H1 (cell line): Measurements from ENCODE around the gene ZNF362. TPM values are rescaled to one million over a fixed set of nuclear protein-coding genes. Genes with fewer than 3 reads are reported as not detected.

Source experiments
- CTCF ChIA-PET: fragments of 300-600 bp; sonication (Branson Sonifier 250); formaldehyde crosslinking; loops from one replicate; lab custom pipeline; 2021; ENCODE audit not compliant: partially characterized antibody; lab: Charles Lee
- POLR2A ChIA-PET: fragments of 300-600 bp; sonication (Branson Sonifier 250); formaldehyde crosslinking; loops from one replicate; lab custom pipeline; 2021; ENCODE audit warnings: inconsistent platforms; ENCODE audit not compliant: partially characterized antibody; lab: Charles Lee
- DNase-seq, 2 experiments: peaks; one replicate each; pipeline versions ENCODE4 v3.0.0 to v3.0.0-alpha.2; 2010 to 2022; ENCODE audit warnings: low spot score in 2 of 2, low read depth in 1 of 2, mixed read lengths in 1 of 2
- FAIRE-seq: peaks from 2 replicates; lab custom pipeline; 2011; peaks lifted over from hg19 to GRCh38; lab: Jason Lieb, UNC
- H2AFZ ChIP-seq: 2 replicates; pipeline ENCODE4 v1.8.1; 2012; ENCODE audit warnings: low read length, inconsistent platforms
- H2AK5ac ChIP-seq: 2 replicates; pipeline ENCODE4 v1.6.1; 2013; ENCODE audit warnings: low read depth, low read length
- H2BK120ac ChIP-seq: replicated peaks from 2 replicates; pipeline ENCODE3; 2013; ENCODE audit warnings: low read depth, low read length, inconsistent platforms
- H2BK12ac ChIP-seq: 2 replicates; pipeline ENCODE4 v1.6.1; 2013; ENCODE audit warnings: low read depth, low read length
- H2BK15ac ChIP-seq: 2 replicates; pipeline ENCODE4 v1.6.1; 2013; ENCODE audit warnings: low read length
- H2BK20ac ChIP-seq: 2 replicates; pipeline ENCODE4 v1.6.1; 2013; ENCODE audit warnings: low read length
- H2BK5ac ChIP-seq: 2 replicates; pipeline ENCODE4 v1.6.1; 2013; ENCODE audit warnings: low read depth, low read length
- H3K14ac ChIP-seq: 2 replicates; pipeline ENCODE4 v1.6.1; 2013; ENCODE audit warnings: inconsistent platforms; ENCODE audit not compliant: insufficient read length
- H3K18ac ChIP-seq: 2 replicates; pipeline ENCODE4 v1.6.1; 2013; ENCODE audit warnings: low read length; ENCODE audit errors: extremely low read depth
- H3K23ac ChIP-seq: 2 replicates; pipeline ENCODE4 v1.6.1; 2013; ENCODE audit warnings: inconsistent platforms; ENCODE audit not compliant: insufficient read length
- H3K23me2 ChIP-seq: 2 replicates; pipeline ENCODE4 v1.6.1; 2013; ENCODE audit warnings: low read depth, low read length
- H3K27ac ChIP-seq: 2 replicates; pipeline ENCODE4 v1.6.1; 2011; ENCODE audit warnings: low read depth, low read length, inconsistent platforms
- H3K27me3 ChIP-seq, 4 experiments: replicated peaks in 1 of 4; 1 replicate in 1 of 4; 2 replicates in 3 of 4; pipeline versions ENCODE4 v1.6.1 to v1.8.1; 2011 to 2013; ENCODE audit warnings: low read length in 3 of 4, mild to moderate bottlenecking in 3 of 4, inconsistent platforms in 2 of 4, mixed read lengths in 2 of 4, moderate library complexity in 1 of 4; ENCODE audit not compliant: control insufficient read depth in 3 of 4, insufficient read depth in 3 of 4; ENCODE audit errors: extremely low read depth in 1 of 4
- H3K36me3 ChIP-seq, 4 experiments: 2 replicates each; pipeline versions ENCODE4 v1.6.1 to v1.8.1; 2011 to 2013; ENCODE audit warnings: mild to moderate bottlenecking in 4 of 4, low read length in 3 of 4, moderate library complexity in 2 of 4, control low read depth in 1 of 4, inconsistent platforms in 1 of 4; ENCODE audit not compliant: insufficient read depth in 4 of 4, control insufficient read depth in 2 of 4
- H3K4ac ChIP-seq: replicated peaks from 2 replicates; pipeline ENCODE3; 2013; ENCODE audit warnings: low read length, low read depth, mixed read lengths, inconsistent platforms; ENCODE audit not compliant: insufficient read length
- H3K4me1 ChIP-seq, 4 experiments: replicated peaks in 1 of 4; 1 replicate in 1 of 4; 2 replicates in 3 of 4; pipeline versions ENCODE4 v1.6.1 to v1.8.1; 2011 to 2013; ENCODE audit warnings: low read length in 3 of 4, inconsistent platforms in 2 of 4, mixed read lengths in 1 of 4; ENCODE audit not compliant: insufficient read depth in 4 of 4, control insufficient read depth in 3 of 4
- H3K4me2 ChIP-seq, 2 experiments: 2 replicates each; pipeline versions ENCODE4 v1.6.1 to v1.8.1; 2011 to 2013; ENCODE audit warnings: low read depth in 2 of 2, low read length in 2 of 2, control low read depth in 1 of 2, inconsistent platforms in 1 of 2, mild to moderate bottlenecking in 1 of 2; ENCODE audit not compliant: insufficient read depth in 1 of 2
- H3K4me3 ChIP-seq, 4 experiments: fragments of 200-600, 300-600 bp in 1 of 4; sonication (generic), shearing (Covaris generic), sonication (Bioruptor Twin) in 1 of 4; 2 replicates each; pipeline versions ENCODE4 v1.5.1 to v1.8.1; 2011 to 2016; ENCODE audit warnings: low read length in 4 of 4, low read depth in 3 of 4, control low read depth in 2 of 4, inconsistent platforms in 2 of 4, mild to moderate bottlenecking in 2 of 4, mixed read lengths in 1 of 4, moderate library complexity in 1 of 4; ENCODE audit not compliant: insufficient read depth in 2 of 4; ENCODE audit errors: extremely low read depth in 1 of 4
- H3K56ac ChIP-seq: replicated peaks from 2 replicates; pipeline ENCODE3; 2013; ENCODE audit warnings: low read depth, mild to moderate bottlenecking, mixed read lengths, low read length, inconsistent platforms; ENCODE audit not compliant: insufficient read length
- H3K79me1 ChIP-seq: 2 replicates; pipeline ENCODE4 v1.6.1; 2013; ENCODE audit warnings: low read depth, low read length, control low read depth
- H3K79me2 ChIP-seq, 2 experiments: 2 replicates each; pipeline versions ENCODE4 v1.6.1 to v1.8.1; 2012 to 2013; ENCODE audit warnings: low read length in 2 of 2, mild to moderate bottlenecking in 2 of 2, inconsistent platforms in 1 of 2; ENCODE audit not compliant: insufficient read depth in 2 of 2, control insufficient read depth in 1 of 2
- H3K9ac ChIP-seq, 4 experiments: replicated peaks in 1 of 4; 1 replicate in 1 of 4; 2 replicates in 3 of 4; pipeline versions ENCODE4 v1.6.1 to v1.8.1; 2011 to 2013; ENCODE audit warnings: low read depth in 3 of 4, low read length in 3 of 4, control low read depth in 2 of 4, mild to moderate bottlenecking in 2 of 4, moderate library complexity in 2 of 4, inconsistent platforms in 1 of 4; ENCODE audit errors: extremely low read depth in 1 of 4
- H3K9me3 ChIP-seq, 2 experiments: 2 replicates each; pipeline versions ENCODE4 v1.6.1 to v1.8.1; 2012 to 2013; ENCODE audit warnings: mild to moderate bottlenecking in 2 of 2, moderate library complexity in 2 of 2, control low read depth in 1 of 2, inconsistent platforms in 1 of 2, low read depth in 1 of 2, low read length in 1 of 2, mixed read lengths in 1 of 2; ENCODE audit not compliant: insufficient read depth in 2 of 2
- H4K20me1 ChIP-seq, 2 experiments: replicated peaks in 1 of 2; 2 replicates each; pipeline versions ENCODE3 to v1.8.1; 2011 to 2013; ENCODE audit warnings: inconsistent platforms in 2 of 2, low read length in 2 of 2, mild to moderate bottlenecking in 1 of 2; ENCODE audit not compliant: insufficient read depth in 2 of 2, control insufficient read depth in 1 of 2
- H4K5ac ChIP-seq: 2 replicates; pipeline ENCODE4 v1.6.1; 2013; ENCODE audit warnings: low read length, low read depth, mixed read lengths, inconsistent platforms; ENCODE audit not compliant: insufficient read length
- H4K8ac ChIP-seq: 2 replicates; pipeline ENCODE4 v1.8.0; 2013; ENCODE audit warnings: mild to moderate bottlenecking, moderate library complexity, low read length, inconsistent platforms; ENCODE audit not compliant: insufficient read depth; ENCODE audit errors: extremely low read depth
- H4K91ac ChIP-seq: replicated peaks from 2 replicates; pipeline ENCODE3; 2013; ENCODE audit warnings: low read length, mixed read lengths, inconsistent platforms; ENCODE audit not compliant: insufficient read length
- EP300 ChIP-seq, 2 experiments: IDR thresholded peaks; 1 replicate in 1 of 2; 2 replicates in 1 of 2; pipeline ENCODE4 v1.6.1; 2011 to 2012; ENCODE audit warnings: low read depth in 2 of 2, low read length in 2 of 2, mild to moderate bottlenecking in 2 of 2, borderline replicate concordance in 1 of 2, inconsistent platforms in 1 of 2, moderate library complexity in 1 of 2
- WGBS, 2 experiments: shearing (Covaris generic) in 1 of 2; methylation state at CpG; one replicate each; pipeline versions ENCODE4 v1.1.6 to v1.1.7; 2013 to 2015; ENCODE audit warnings: low lambda C conversion rate in 2 of 2, mixed read lengths in 2 of 2, inconsistent platforms in 1 of 2, low coverage in 1 of 2, missing lambda C conversion rate in 1 of 2; ENCODE audit not compliant: insufficient replicate concordance in 2 of 2, insufficient coverage in 1 of 2, insufficient read length in 1 of 2; ENCODE audit errors: extremely low coverage in 1 of 2, missing lambda C conversion rate in 1 of 2; 5-methylcytosine and 5-hydroxymethylcytosine counted together
- polyA plus RNA-seq, 7 experiments: library from polyadenylated mRNA; depleted of rRNA in 3 of 7; stranded (reverse) in 5 of 7; unstranded in 2 of 7; fragments of >200 nt in 5 of 7; fragments of 200-250 nt in 2 of 7; gene quantifications; 1 replicate in 5 of 7; 2 replicates in 1 of 7; 4 replicates in 1 of 7; pipeline versions ENCODE4 v1.2.1 to v1.2.3, GENCODE V29; 2011 to 2013; ENCODE audit warnings: missing spikeins in 2 of 7, mixed read lengths in 2 of 7
- total RNA-seq: library from RNA; stranded (reverse); fragmentation: NEBNext Ultra II Directional; extraction: Animal tissue kit (Norgen Biotek cat#: 25700); gene quantifications from 2 replicates; pipeline ENCODE4 v1.2.1, GENCODE V29; 2021

The ZNF362 gene
- total and polyA plus RNA-seq, 2 of the 8 experiments (the other 6 are each of a cell fraction or from before 2014, with no cell fraction given) = 24.2 to 27.8 TPM

DNA sequence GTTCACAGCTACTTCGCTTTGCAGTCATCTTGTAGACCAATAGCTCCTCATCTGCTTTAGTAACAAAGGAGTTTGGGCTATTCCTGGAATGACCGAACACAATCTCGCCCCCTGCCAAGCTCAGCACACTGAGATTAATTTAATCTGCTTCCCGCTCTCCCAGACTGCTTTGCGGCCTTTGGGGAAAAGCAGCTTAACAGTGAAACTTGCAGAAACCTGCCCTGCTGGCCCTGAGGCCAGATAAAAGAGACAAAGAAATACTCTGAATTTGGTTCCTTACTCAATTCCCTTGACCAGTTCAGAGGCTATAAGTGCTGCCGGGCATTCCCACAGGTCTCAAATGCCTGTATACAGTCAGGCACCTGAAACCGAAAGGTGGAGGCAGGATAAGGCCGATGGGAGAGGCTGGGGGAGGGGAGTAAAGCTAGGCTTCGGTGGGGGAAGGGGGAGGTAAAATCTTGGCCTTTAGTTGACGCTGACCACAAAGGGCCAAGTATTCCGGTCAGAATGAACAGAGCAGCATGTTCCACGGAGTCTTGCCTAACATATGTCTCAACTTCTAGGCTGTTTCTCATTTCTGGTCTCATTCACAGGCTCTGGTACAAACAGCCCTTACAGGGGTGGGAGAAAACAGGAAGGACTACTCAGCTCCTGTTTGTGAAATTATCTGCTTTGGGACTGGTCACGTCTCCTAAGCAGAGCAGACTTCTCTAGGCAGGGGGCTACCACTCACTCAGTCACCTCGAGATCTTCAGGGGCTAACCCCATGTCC is 82.3 kb downstream of the ZNF362 start:
- Histone ChIP-seq H3K9ac (no peak overlapping the region; a peak in 1 of 7 replicates), H2BK5ac (no peak overlapping the region), H4K8ac (no peak overlapping the region), H3K14ac (no peak overlapping the region), H3K4me2 (peak overlapping the region; percentile 26 to 61; a peak in 3 of 4 replicates), H4K91ac (no peak overlapping the region), H2AK5ac (no peak overlapping the region), H2BK15ac (0 out of 2 replicates have a peak overlapping the region, but pooled peaks have one; percentile 67), H3K18ac (no peak overlapping the region; the same call in 1 of the 2 replicates), H3K27ac (peak overlapping the region; percentile 74), H3K36me3 (no peaks in the 10 kb centered on the region), H3K79me1 (no peaks in the 10 kb centered on the region), H4K5ac (no peak overlapping the region), H3K56ac (no peak overlapping the region), H3K79me2 (no peaks in the 10 kb centered on the region), H3K4ac (no peak overlapping the region), H2BK20ac (0 out of 2 replicates have a peak overlapping the region, but pooled peaks have one; percentile 52), H3K4me1 (peaks cover 23 to 51% (median 29%) of the 10 kb centered on the region in 4 experiments), H2BK120ac (no peak overlapping the region), H4K20me1 (peaks cover 0 to 2% of the 10 kb centered on the region in 2 experiments), H2BK12ac (no peak overlapping the region; the same call in 1 of the 2 replicates), H3K9me3 (no peaks in the 10 kb centered on the region), H3K4me3 (peak overlapping the region in 2 of 4 experiments; percentile 8 to 18; a peak in 4 of 8 replicates), H2AFZ (no peak overlapping the region), H3K23me2 (no peaks in the 10 kb centered on the region), H3K27me3 (no peaks in the 10 kb centered on the region; a peak in 1 of 7 replicates), H3K23ac (no peak overlapping the region)
- WGBS, 2 experiments = 64% methylated on average over 14 of the region's 14 CpGs; no CpG with 5 or more reads in 1 of the 2 experiments
- FAIRE-seq (no peak), DNase-seq (no peak)
- POLR2A ChIA-PET = interaction anchor here (1.0 to 2.7 kb wide), 8 partner anchors 9 to 27 kb away, joined by 3 to 10 read pairs (median 4); no protein-coding TSS in a partner anchor
- CTCF ChIA-PET = interaction anchor here (0.6 to 4.4 kb wide), 23 partner anchors 8 to 212 kb away, joined by 3 to 37 read pairs (median 5); partner anchors contain the start of gene A3GALT2
- TF ChIP-seq EP300 (IDR thresholded peaks at IDR 0.05; ENCODE audit: borderline replicate concordance in 1 of 2, low read depth in 2 of 2, low read length in 2 of 2) = no peak
